Measurements from ENCODE around the gene SIM1.

The SIM1 gene

DNA sequence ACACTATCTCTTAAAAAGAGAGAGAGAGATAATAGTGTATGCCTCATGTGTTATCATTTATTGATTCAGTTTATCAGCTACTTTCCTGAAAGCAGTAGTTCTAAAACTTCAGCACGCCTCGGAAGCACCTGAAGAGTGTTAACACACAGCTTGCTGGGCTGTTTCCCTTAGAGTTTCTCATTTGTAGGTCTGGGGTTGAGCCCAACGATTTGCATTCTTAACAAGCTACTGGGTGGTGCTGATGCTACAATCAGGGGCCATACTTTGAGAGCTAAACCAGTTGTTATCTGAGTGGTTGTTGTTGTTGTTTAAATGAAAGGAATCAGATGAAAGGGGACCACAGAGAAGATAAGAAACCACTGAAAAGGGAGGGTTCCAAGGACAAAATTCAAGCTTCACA, 32.6 kb downstream of the SIM1 start:
- no peaks in the 10 kb centered on the region for H3K27me3 ChIP-seq (ENCODE audit: insufficient read depth, low read length)
- H3K9me3 ChIP-seq (ENCODE audit: insufficient read depth, low read depth, low read length) = no peaks in the 10 kb centered on the region
- H3K36me3 ChIP-seq (ENCODE audit: insufficient read depth, low read depth, low read length) = no peaks in the 10 kb centered on the region
- H3K4me1 ChIP-seq (ENCODE audit: insufficient read depth, low read length) = peaks cover 10% of the 10 kb centered on the region; the same call in 1 of the 2 replicates
- no peak overlapping the region for H3K9ac ChIP-seq (ENCODE audit: low read depth, low read length)
- no peak overlapping the region for H3K4me3 ChIP-seq (ENCODE audit: low read length)
- H3K27ac ChIP-seq (ENCODE audit: low read length) = no peak overlapping the region

DNA sequence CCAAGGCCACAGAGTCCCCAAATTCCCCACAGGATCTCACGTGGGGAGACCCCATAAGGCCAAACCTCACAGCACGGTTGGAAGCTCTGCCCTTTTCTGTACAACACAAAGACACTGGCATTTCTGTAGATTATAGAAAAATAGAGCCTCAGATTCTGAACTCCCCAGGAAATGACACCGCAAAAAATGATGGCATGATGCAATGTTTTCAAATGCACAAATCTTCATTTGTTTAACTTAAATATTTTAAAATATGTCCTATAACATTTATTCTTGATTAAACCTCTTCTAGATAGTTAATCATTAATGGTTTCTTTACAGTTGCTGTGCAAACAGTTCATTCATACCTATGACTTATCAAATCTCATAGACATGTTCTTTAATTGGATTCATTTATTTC, 33.8 kb downstream of the SIM1 start:
- Histone ChIP-seq H3K9me3 (ENCODE audit: insufficient read depth, low read depth, low read length) (no peaks in the 10 kb centered on the region), H3K27me3 (ENCODE audit: insufficient read depth, low read length) (no peaks in the 10 kb centered on the region), H3K4me3 (ENCODE audit: low read length) (no peak overlapping the region), H3K36me3 (ENCODE audit: insufficient read depth, low read depth, low read length) (no peaks in the 10 kb centered on the region), H3K4me1 (ENCODE audit: insufficient read depth, low read length) (peaks cover 18% of the 10 kb centered on the region; the same call in 1 of the 2 replicates), H3K9ac (ENCODE audit: low read depth, low read length) (no peak overlapping the region), H3K27ac (ENCODE audit: low read length) (no peak overlapping the region)

DNA sequence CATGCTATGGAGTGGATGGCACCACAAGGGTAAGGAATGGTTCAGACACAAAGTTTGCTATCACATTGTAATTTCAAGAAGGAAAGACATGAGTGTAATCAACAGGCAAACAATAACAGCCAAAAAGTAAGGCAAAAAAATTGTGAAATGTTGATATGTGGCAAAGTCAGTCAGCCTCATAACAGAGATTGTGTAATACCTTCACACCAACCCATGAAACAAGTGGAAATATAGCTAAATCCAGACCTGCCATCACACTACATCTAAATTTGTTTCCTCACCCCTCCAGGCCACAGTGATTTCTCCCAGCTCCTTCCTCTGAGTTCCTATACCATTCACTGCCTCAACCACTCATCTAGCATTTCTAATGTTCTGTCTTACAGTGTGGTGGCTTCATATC, 37.3 kb downstream of the SIM1 start:
- Histone ChIP-seq H3K27me3 (ENCODE audit: insufficient read depth, low read length) (no peaks in the 10 kb centered on the region), H3K4me1 (ENCODE audit: insufficient read depth, low read length) (peaks cover 7% of the 10 kb centered on the region; the same call in 1 of the 2 replicates), H3K36me3 (ENCODE audit: insufficient read depth, low read depth, low read length) (no peaks in the 10 kb centered on the region), H3K9ac (ENCODE audit: low read depth, low read length) (no peak overlapping the region), H3K9me3 (ENCODE audit: insufficient read depth, low read depth, low read length) (no peaks in the 10 kb centered on the region), H3K27ac (ENCODE audit: low read length) (no peak overlapping the region), H3K4me3 (ENCODE audit: low read length) (no peak overlapping the region)

DNA sequence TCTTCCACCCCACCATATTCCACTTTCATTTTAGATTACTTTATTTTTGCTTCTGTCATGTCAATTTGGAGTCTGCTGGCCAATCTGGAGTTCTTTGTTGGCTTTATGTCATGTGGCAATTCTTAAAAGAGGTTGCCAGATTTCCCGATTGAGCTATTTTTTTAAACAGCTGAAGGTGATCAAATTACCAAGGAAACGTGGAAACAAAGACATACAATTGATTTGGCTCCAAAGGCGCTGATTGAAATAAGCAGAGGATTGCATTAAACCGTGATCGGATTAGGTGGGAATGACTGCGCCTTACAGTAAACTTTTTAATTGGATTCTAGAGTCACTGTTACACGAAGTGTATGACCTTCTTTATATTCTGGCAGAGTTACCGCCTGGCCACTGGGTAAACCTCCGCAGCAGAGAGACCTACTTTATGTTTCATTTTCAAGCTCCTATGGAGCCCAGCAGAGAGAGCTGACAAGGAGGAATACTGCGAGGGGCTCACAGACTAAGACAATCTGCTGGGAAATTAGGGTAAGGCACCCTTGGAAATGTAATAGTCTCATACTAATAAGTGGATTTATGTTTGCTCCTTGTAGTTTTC, 37.9 kb downstream of the SIM1 start:
- Histone ChIP-seq H3K4me3 (ENCODE audit: low read length) (no peak overlapping the region), H3K36me3 (ENCODE audit: insufficient read depth, low read depth, low read length) (no peaks in the 10 kb centered on the region), H3K4me1 (ENCODE audit: insufficient read depth, low read length) (peaks cover 7% of the 10 kb centered on the region; the same call in 1 of the 2 replicates), H3K27ac (ENCODE audit: low read length) (no peak overlapping the region), H3K9me3 (ENCODE audit: insufficient read depth, low read depth, low read length) (no peaks in the 10 kb centered on the region), H3K27me3 (ENCODE audit: insufficient read depth, low read length) (no peaks in the 10 kb centered on the region), H3K9ac (ENCODE audit: low read depth, low read length) (no peak overlapping the region)

DNA sequence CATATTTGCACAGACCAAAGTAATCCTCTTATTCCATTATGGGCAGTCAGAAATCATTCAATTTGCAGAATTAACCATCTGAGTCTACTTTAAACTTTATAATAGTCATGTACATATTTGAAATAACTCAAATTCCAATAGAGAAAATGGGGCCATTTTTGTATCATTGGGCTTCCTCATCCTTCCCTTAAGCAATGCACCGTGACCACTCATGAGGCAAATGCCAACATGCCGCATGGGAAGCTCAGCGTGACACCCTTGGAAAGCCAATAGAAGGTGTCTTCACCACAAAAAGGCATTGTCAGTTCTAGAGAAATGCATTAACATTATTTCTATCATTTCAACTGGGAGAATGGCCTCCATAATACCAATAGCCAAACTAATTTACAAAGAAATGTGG, 38.5 kb downstream of the SIM1 start:
- no peaks in the 10 kb centered on the region for H3K9me3 ChIP-seq (ENCODE audit: insufficient read depth, low read depth, low read length)
- H3K4me1 ChIP-seq (ENCODE audit: insufficient read depth, low read length) = peaks cover 11% of the 10 kb centered on the region; the same call in 1 of the 2 replicates
- H3K9ac ChIP-seq (ENCODE audit: low read depth, low read length) = no peak overlapping the region
- H3K36me3 ChIP-seq (ENCODE audit: insufficient read depth, low read depth, low read length) = no peaks in the 10 kb centered on the region
- H3K27ac ChIP-seq (ENCODE audit: low read length) = no peak overlapping the region
- no peaks in the 10 kb centered on the region for H3K27me3 ChIP-seq (ENCODE audit: insufficient read depth, low read length)
- H3K4me3 ChIP-seq (ENCODE audit: low read length) = no peak overlapping the region

DNA sequence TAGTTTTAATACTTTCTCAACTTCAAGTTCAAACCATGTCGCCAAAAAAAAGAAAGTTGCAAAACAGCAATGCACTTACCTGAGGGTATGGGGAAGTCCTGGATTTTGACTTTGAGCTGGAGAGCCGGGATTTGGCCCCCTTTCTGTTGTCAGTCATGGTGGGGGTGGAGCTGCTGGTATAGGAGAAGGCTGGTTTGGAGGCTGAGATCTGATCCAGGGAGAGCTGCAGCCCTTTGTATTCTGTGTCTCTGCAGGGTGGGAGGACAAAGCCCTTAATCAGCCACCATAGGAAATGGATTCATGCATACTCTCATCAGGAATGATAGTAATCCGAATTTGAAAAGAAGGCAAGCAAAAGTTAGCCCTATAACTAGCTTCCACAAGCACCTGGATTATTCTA, 44.0 kb downstream of the SIM1 start:
- peak overlapping the region; percentile 7; the same call in 1 of the 2 replicates for H3K4me3 ChIP-seq (ENCODE audit: low read length)
- no peaks in the 10 kb centered on the region for H3K9me3 ChIP-seq (ENCODE audit: insufficient read depth, low read depth, low read length)
- H3K27me3 ChIP-seq (ENCODE audit: insufficient read depth, low read length) = no peaks in the 10 kb centered on the region
- no peak overlapping the region for H3K27ac ChIP-seq (ENCODE audit: low read length)
- no peak overlapping the region for H3K9ac ChIP-seq (ENCODE audit: low read depth, low read length)
- no peaks in the 10 kb centered on the region for H3K36me3 ChIP-seq (ENCODE audit: insufficient read depth, low read depth, low read length)
- H3K4me1 ChIP-seq (ENCODE audit: insufficient read depth, low read length) = peaks cover 19% of the 10 kb centered on the region; the same call in 1 of the 2 replicates

DNA sequence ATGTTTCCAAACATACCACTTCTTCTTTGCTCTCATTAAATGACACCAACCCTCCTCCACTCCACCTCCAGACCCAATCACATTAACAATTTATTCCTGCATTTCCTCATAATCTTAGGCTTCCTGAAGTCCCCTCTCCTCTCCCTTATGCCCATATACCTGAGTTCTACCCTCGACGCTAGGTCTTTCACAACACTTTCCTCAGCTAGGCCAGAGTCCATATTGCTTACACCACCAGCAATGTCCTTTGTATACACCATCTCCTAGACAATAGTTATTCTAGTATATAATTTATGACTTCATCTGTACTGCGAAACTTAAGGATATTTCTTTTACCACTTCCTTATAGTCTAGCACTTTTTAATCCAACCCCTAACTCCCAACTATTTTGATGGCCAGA, 47.7 kb downstream of the SIM1 start:
- H3K9me3 ChIP-seq (ENCODE audit: insufficient read depth, low read depth, low read length) = no peaks in the 10 kb centered on the region
- no peak overlapping the region for H3K9ac ChIP-seq (ENCODE audit: low read depth, low read length)
- no peak overlapping the region for H3K27ac ChIP-seq (ENCODE audit: low read length)
- H3K36me3 ChIP-seq (ENCODE audit: insufficient read depth, low read depth, low read length) = no peaks in the 10 kb centered on the region
- no peak overlapping the region for H3K4me3 ChIP-seq (ENCODE audit: low read length)
- H3K4me1 ChIP-seq (ENCODE audit: insufficient read depth, low read length) = peaks cover 19% of the 10 kb centered on the region; the same call in 1 of the 2 replicates
- no peaks in the 10 kb centered on the region for H3K27me3 ChIP-seq (ENCODE audit: insufficient read depth, low read length)

DNA sequence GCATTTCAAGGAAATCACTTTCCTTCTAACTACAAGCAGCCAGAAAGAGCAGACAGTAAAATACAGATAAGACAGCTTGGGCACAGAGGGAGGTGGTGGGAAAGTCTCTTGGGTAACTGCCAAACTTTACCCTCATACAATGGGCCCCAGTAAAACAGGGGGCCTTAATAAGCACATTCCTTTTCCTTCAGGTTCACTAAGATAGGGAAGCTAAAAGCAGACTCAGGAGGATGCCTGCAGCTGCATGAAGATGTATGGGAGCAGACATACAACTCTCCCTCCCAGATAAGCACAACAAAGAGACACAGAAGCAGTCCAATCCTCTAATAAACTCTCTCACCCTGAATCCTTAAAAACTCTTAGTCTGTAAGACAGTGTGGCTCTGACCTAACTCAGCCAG, 49.0 kb downstream of the SIM1 start:
- Histone ChIP-seq H3K27ac (ENCODE audit: low read length) (no peak overlapping the region), H3K27me3 (ENCODE audit: insufficient read depth, low read length) (no peaks in the 10 kb centered on the region)

DNA sequence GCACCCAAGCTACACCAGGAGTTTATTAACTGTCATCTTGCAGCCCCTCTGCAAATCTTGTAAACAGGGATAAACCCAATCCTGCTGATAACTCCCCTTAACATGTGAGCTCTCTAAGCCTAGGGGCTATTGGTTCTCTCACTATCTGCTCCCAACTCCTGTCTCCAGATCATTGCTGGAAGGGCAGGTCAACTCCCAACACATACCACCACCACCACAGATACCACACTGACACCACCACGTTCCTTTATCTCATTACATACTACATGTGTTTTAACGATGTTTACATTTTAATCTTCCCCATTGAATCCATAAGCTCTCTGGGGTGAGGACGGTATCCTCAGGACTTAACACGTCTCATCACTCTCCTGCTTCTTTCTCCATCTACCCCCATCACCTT, 51.8 kb downstream of the SIM1 start:
- no peaks in the 10 kb centered on the region for H3K27me3 ChIP-seq (ENCODE audit: insufficient read depth, low read length)
- H3K4me1 ChIP-seq (ENCODE audit: insufficient read depth, low read length) = no peaks in the 10 kb centered on the region
- H3K4me3 ChIP-seq (ENCODE audit: low read length) = no peak overlapping the region
- H3K27ac ChIP-seq (ENCODE audit: low read length) = no peak overlapping the region
- H3K9me3 ChIP-seq (ENCODE audit: insufficient read depth, low read depth, low read length) = no peaks in the 10 kb centered on the region
- no peaks in the 10 kb centered on the region for H3K36me3 ChIP-seq (ENCODE audit: insufficient read depth, low read depth, low read length)
- H3K9ac ChIP-seq (ENCODE audit: low read depth, low read length) = no peak overlapping the region

More for the DNA sequence above, 49.0 kb downstream of the SIM1 start:
- Histone ChIP-seq H3K9ac (ENCODE audit: low read depth, low read length) (no peak overlapping the region), H3K9me3 (ENCODE audit: insufficient read depth, low read depth, low read length) (no peaks in the 10 kb centered on the region), H3K4me1 (ENCODE audit: insufficient read depth, low read length) (peaks cover 10% of the 10 kb centered on the region; the same call in 1 of the 2 replicates), H3K4me3 (ENCODE audit: low read length) (no peak overlapping the region), H3K36me3 (ENCODE audit: insufficient read depth, low read depth, low read length) (no peaks in the 10 kb centered on the region)

DNA sequence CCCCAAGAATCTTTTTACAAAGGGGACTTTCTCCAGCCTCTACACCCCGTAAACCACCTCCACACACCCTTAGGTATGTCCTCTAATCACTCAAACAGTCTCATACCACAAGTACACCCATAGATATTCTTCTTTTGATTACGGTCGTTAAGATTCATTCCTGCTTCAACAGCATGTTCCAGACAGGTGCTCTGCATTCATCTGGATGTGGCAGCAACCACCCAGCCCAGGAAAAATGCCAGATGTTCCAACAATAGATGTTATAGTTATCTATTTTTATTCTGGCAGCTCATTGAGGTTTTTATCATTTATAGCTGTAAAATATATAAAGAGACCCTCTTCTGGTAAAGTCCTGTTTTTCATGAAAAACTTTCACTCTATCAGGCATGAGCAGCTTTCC, 60.7 kb downstream of the SIM1 start:
- no peak overlapping the region for H3K4me3 ChIP-seq (ENCODE audit: low read length)
- no peak overlapping the region for H3K27ac ChIP-seq (ENCODE audit: low read length)
- H3K4me1 ChIP-seq (ENCODE audit: insufficient read depth, low read length) = no peaks in the 10 kb centered on the region
- H3K9ac ChIP-seq (ENCODE audit: low read depth, low read length) = no peak overlapping the region
- H3K36me3 ChIP-seq (ENCODE audit: insufficient read depth, low read depth, low read length) = no peaks in the 10 kb centered on the region
- H3K9me3 ChIP-seq (ENCODE audit: insufficient read depth, low read depth, low read length) = no peaks in the 10 kb centered on the region
- no peaks in the 10 kb centered on the region for H3K27me3 ChIP-seq (ENCODE audit: insufficient read depth, low read length)

DNA sequence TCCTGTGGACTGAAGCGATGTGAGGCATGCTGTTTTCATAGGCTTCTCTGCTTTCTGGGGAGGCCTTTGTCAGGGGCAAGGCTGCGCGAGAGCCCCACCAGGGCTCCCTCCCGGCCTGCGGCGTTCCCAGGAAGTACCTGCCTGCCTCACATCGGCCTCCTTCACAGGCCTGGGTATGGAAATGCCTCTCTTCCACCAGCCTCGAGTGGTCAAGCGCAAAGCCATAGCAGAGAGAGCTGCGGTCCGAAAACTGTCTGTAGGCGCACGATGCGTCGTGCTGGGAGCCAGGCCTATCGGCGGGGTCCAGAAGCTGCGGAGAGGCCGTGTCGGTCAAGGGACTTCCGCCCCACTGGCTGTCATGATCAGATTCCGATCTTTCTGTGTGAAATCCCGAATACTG, 71.2 kb downstream of the SIM1 start:
- no peak overlapping the region for H3K9ac ChIP-seq (ENCODE audit: low read depth, low read length)
- no peaks in the 10 kb centered on the region for H3K9me3 ChIP-seq (ENCODE audit: insufficient read depth, low read depth, low read length)
- no peaks in the 10 kb centered on the region for H3K4me1 ChIP-seq (ENCODE audit: insufficient read depth, low read length)
- no peaks in the 10 kb centered on the region for H3K27me3 ChIP-seq (ENCODE audit: insufficient read depth, low read length)
- H3K27ac ChIP-seq (ENCODE audit: low read length) = no peak overlapping the region
- H3K4me3 ChIP-seq (ENCODE audit: low read length) = no peak overlapping the region
- H3K36me3 ChIP-seq (ENCODE audit: insufficient read depth, low read depth, low read length) = no peaks in the 10 kb centered on the region

DNA sequence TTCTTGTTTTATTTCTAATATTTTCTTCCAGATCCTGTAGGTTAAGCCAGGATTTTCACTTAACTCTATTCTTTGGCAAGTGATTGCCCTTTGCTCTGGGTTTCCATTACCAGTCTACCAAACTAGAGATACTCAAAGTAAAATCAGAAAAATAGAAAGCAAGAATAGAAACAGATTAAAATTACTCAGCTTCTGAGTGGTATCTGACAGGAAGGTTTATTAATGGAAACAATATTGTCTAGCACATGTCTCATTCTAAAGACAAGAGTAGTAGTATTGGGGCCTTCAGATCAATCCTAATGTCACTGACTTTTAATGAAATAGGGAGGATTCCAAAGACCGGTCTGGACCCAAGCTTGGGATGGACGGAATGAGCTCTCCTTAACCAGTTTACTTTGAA, 72.3 kb downstream of the SIM1 start:
- H3K4me3 ChIP-seq (ENCODE audit: low read length) = no peak overlapping the region
- no peaks in the 10 kb centered on the region for H3K27me3 ChIP-seq (ENCODE audit: insufficient read depth, low read length)
- H3K9ac ChIP-seq (ENCODE audit: low read depth, low read length) = no peak overlapping the region
- no peaks in the 10 kb centered on the region for H3K9me3 ChIP-seq (ENCODE audit: insufficient read depth, low read depth, low read length)
- H3K27ac ChIP-seq (ENCODE audit: low read length) = no peak overlapping the region
- no peaks in the 10 kb centered on the region for H3K36me3 ChIP-seq (ENCODE audit: insufficient read depth, low read depth, low read length)
- no peaks in the 10 kb centered on the region for H3K4me1 ChIP-seq (ENCODE audit: insufficient read depth, low read length)

Data from iPS-20b (cell line).